Activated CD8-positive, alpha-beta memory T cell treated with anti-CD3 and anti-CD28 coated beads for 24 hours (primary cell): Measurements from ENCODE around the gene RASGRF1.
"Not testable (repeated sequence)": the region's sequence is repeated elsewhere in the genome, so short reads cannot be mapped to it uniquely, and the experiment has no call there.

ENCODE experiments used
- DNase-seq: peaks from one replicate; pipeline ENCODE4 v3.0.0-alpha.2; 2020

The RASGRF1 gene

DNA sequence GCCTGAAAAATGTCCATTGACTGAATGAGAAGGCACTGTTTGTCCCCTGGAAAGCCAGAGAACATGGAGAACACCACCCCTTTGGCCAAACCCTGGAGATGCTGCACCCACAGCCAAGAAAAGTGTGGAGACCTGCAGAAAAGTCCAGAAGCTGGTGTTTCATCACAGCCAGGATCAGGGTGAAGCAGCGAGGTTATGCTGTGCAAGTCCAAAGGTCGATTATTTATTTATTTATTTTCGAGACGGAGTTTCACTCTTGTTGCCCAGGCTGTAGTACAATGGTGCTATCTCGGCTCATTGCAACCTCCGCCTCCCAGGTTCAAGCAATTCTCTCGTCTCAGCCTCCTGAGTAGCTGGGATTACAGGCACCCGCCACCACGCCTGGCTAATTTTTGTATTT lies 140.2 kb downstream of the RASGRF1 start:
- no peak for DNase-seq

DNA sequence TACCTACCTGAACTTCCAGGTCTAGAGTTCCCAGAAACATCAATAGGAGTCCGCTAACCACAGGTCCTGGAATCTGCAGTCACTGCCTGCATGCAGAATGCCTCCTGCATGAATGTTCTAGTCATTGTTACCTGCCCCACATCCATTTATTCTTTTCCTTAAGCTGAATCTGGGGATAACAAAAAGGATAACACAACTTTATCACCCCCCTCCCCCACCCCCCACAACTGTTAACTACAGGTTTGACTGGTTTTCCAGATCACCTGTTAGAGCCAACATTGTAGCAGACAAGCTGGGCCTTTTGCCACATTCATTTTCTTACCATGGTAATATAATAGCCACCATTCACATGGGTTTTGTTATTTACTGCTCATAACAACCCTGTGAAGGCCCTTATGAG lies 141.1 kb downstream of the RASGRF1 start:
- DNase-seq, result no peak

GRCh38 chr15:78947506-78947905 lies 143.1 kb downstream of the RASGRF1 start:
- DNase-seq, result no peak

DNA sequence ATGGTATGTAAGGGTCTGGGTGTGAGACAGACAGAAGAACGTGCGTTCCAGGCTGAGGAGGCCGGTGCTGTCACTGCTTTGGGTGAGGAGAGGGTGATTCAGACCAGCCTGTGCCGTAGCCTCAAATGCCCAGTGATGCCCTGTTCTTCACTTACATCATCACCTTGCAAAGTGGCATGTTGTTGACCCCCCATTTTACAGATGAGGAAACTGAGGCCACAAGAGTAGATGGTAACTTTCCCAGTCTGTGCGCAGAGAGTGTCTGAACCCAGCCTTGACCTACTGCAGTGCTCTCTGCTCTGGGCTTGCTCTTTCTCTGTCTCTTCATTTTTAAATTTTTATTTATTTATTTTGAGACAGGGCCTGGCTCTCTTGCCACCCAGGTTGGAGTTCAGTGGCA lies 144.1 kb downstream of the RASGRF1 start:
- no peak for DNase-seq

DNA sequence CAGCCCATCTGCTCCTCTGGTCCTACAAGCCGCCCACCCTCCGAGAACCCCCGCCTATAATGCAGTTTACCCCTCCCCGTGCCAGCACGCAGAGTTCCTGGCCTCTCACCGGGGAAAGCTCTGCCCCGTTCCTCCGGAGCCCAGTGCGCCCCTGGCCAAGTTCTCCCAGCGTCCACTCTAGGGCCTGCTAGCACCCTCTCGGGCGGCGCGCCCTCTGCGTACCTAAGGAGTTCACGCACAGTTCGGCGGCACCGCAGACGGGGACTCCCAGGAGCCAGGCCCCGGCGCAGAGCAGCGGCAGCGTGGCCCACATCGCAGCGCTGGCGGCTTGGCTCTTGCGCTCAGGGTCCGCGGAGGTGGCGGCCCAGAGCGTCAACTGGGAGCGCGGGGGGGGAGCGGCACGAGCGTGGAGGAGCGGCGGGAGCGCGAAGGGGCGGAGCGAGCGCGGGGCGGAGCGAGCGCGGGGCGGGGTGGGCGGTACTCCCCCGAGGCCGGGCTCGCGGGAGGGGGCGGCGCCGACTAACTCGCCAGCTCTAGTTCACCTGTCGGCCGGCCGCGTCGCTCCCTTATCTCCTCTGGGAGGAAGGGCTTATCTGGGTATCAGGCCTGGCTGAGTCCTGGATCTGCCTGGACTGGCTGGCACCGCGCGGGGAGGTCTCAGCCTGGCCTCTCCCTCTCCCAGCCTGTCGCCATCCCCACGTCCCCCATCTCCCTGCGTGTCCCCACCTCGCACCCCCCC lies 145.7 kb downstream of the RASGRF1 start, which contains the start of gene CTSH:
Gene CTSH, minus strand, starts transcription at position 378 of the 739 bp plus-strand sequence. Its CDS starts 65 bp downstream, at position 313.
- DNase-seq, result peak; percentile 82

DNA sequence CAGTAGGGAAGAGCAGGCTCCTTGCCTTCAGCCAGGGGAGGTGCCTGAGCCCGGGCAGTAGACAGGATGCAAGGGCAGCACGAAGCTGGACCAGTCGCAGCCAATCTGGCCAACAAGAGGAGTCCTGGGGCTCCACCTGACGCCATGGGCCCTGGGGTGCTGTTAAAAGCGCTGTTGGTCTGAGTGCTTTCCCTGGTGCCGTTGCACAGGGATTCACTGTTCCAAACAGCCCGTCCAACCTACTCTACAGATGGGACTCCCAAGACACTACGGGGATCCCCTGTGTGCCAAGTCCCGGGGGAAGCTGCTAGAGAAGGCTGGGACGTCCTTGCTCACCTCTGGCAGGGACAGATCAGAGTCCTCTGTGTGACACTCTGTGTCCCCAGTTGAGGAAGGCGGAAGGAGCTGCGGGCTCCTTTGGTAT lies 146.4 kb downstream of the RASGRF1 start:
- no peak for DNase-seq

DNA sequence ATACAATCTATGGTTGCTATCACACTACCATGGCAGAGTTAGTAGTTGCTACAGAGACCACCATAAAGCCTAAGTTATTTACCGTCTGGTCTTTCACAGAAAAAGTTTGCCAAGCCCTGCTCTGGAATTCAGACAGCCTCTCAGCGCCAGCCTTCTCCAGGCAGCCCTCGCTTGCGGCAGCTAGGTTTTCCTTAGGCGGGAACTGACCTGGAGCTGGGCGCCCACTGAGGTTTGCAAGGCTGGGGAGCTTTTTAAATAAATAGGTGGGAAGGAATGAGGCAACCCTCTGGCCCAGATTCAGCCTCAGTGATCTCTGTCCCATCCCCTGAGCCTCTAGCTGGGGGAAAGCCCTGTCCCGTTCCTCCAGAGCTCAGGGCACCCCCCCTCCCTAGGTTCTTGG lies 146.9 kb downstream of the RASGRF1 start:
- no peak for DNase-seq

GRCh38 chr15:78942741-78943140 lies 147.8 kb downstream of the RASGRF1 start:
- no peak for DNase-seq

DNA sequence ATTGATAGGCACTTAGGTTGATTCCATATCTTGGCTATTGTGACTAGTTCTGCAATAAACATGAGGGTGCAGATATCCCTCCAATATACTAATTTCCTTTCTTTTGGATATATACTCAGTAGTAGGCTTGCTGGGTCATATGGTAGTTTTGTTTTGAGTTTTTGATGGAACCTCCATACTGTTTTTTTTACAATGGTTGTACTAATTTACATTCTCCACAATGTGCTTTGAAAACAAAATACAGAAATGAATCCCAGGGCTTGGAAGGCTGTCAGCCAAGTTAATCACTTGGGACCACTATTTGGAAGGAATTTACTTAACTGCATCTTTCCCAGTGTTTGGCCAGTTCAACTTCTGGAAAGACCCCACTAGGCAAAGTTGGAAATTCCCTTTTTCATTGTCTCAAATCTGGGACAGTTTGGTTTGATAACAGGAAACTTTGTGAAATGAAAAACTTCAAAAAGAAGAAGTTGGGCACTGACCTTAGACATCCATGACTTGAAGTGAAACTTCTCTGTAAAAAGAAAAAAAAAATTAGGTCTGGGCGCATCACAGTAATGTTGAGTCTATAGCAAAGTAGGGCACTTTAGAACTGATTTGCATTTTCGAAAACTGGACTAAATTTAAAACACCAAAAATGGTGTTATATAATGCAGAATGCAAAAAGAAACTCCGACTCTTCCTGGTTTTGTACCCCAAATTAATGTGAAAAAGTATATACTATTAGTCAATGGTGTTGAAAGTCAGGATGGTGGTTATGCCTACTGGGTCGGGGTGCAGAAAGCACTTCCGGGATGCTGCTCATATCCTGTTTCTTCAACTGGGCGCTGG lies 151.7 kb downstream of the RASGRF1 start:
- DNase-seq, result no peak

- DNase-seq, result no peak
Measured at GRCh38 chr15:78937132-78937739, 153.3 kb downstream of the RASGRF1 start.

DNA sequence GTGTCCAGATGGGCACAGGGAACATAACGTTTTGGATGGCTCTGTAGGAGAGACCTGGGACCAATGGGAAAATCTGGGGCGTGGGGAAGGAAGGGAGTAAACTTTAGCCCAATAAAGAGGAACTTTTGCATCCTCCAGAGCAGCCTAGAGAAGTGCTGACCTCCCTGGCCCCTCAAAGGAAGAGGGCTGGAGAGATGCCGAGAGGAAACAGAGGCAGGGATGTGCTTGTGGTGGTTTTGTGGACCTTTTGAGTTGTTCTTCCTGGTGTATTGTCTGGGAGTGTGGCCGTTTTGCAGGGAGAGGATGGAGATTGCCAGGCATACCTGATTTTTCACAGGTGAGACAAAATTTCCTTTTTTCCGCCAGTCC lies 155.9 kb downstream of the RASGRF1 start:
- no peak for DNase-seq

GRCh38 chr15:78933823-78934654 lies 156.5 kb downstream of the RASGRF1 start:
- no peak for DNase-seq

DNA sequence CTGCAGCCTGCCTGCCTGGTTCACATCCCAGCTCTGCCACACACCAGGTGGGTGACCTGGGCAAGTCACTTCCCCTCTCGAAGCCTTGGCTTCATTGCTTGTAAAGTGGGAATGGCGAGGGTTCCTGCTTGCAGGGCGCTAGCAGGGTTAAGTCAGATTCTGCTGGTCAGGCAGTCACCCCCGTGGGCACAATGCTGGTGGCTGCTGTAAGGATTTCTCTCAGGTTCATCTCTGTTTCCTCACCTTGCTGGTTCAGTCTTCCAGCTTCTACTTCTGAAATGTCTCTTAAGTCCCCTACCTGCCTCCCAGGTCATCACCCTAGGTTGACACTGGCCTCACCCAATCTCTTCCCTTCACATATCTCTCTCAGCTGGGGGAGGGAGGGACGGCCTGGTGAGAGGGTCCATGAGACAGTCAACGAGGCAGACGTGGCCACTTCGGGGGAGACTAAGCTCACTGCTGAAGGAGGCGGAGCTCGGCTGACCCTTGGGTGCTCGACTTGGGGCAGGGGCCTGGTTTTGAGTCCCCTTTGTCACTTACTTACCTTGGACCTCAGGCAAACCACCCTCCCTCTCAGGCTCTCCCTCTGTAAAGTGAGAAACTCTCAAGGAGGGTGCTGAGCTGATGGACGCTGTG lies 157.3 kb downstream of the RASGRF1 start:
- DNase-seq, result no peak

- DNase-seq, result no peak
Measured at GRCh38 chr15:78932258-78932808, 158.2 kb downstream of the RASGRF1 start.

DNA sequence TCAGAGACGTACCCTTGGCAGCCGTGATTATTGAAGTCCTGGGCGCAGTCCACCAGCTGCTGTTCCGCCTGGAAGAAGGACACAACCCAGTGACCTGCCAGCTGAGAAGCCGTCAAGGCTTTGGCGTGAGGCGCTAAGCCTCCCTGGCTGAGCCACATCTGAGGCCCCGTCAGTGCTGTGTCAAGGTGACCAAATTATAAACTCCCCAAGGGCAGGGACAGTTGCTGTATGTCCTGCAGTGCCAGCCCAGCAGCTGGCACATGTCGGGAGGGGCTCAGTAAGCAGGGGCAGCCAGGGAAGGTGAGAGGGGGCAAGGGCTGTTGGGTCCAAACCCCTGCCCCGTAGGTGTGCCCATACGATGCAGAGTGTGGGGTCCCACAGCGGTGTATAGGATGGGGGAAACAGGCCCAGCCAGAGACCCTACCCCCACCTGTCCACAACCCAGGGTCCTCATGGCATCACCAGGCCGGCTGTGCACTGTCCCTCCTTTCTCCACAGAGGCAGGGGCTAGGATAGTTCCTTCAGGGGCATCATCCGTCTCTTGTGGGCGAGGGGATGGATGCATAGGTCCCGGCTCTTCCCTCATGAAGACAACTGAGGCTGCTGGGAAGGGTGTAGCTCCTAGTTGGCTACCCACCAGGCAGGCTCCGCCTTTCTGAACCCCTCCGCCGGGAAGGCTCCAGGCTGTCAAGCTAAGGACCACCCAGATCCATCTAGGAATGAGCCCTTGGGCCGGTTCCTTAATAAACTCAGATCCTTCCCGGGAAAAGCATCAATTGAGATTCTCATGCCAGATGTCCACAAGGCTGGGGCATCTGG lies 158.9 kb downstream of the RASGRF1 start:
- no peak for DNase-seq

DNA sequence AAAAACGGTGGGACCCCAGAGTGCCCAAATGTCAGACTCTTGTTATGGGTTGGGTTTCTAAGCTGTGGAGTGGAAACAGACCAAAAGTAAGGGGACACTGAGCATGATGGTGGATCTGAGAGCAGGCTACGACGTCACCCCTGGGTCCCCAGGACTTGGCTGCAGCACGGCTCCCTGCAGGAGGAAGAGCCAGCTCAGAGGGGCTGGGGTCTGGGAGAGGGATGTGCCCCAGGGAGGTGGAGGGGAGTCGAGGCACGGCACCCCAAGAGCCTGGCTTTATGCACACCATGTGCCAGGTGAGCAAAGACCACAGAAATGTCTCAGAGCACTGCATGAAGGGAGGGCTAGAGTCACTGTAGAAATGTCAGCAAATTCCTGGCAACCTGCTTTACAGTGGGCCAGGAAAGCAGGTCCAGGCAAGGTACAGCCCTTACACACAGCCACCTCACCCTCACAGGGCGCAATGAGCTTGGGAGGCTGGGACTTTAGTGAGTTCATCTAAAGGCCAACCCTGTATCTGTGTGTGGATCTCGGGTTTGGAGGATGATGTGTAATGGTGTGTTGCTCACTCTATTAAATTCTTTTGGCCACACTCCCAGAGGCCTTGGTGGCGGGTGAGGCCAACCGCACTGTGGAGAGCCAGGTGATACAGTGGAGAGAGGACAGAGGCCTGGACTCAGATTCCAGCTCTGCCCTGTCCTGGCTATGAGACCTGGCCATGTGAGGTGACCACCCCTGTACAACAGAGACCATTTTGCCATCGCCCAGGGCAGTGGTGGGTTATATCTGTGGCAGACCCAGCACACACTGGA lies 159.8 kb downstream of the RASGRF1 start:
- DNase-seq, result no peak

DNA sequence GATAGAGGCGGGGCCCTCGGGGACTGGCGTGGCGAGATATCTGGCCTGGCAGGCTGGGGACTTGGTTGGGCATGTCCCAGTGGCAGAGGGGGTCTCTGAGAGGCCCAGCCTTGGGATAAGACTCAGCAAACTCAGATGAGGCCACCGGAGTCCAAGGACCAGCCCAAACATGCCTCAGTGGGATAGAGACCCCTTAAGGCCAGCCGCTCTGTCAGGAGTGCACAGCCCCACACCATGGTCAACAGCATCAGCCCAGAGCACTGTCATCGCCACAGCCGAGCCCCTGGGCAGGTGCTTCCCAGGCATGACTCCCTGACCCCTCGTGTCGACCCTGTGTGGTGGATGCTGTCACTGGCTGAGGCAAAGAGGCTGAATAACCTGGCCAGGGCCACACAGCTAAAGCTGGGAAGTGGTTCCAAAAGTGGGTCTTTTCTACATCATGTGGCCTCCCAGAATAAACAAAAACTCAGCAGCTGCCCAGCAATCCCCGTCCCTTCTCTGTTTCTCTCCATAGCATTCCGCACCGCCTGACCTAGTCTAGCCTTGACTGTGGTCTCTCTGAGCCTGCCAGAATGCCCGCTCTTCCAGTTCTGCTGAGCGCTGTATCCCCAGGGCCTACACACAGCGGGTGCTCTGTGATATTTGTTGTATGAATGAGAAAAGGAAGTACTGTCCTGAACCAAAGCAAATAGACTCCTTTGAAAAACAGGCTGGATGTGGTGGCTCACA lies 160.9 kb downstream of the RASGRF1 start:
- no peak for DNase-seq

DNA sequence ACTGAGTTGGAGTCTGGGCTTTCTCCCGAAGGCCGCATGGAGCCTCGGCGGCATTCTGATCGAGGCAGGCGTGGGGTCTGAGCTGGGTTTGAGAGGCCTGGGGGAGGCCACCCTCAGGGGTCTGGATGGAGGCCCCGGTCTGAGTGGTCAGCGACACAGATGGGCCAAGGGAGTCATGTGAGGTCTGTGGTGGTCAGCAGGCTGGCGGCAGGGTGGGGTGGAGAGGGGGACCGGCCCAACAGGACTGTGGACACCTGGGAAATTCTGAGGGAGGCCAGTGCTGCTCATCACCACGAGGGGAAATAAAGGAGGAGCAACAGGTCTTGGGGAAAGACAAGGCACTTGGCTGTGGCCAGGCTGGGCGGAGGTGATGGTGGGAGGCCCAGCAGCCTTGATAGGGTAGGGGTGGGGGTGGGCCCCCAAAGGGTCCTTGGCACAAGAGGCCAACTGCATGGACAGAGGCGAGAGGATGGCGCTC lies 161.9 kb downstream of the RASGRF1 start:
- no peak for DNase-seq

DNA sequence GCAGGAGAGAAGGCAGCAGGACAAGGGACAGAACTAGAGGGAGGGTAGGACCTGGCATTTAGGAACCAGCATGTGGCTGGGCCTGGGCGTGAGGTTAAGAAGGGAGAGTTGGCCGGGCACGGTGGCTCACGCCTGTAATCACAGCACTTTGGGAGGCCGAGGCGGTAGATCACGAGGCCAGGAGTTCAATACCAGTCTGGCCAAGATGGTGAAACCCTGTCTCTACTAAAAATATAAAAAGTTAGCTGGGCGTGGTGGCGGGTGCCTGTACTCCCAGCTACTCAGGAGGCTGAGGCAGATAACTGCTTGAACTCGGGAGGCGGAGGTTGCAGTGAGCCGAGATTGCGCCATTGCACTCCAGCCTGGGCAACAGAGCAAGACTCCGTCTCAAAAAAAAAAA lies 162.4 kb downstream of the RASGRF1 start:
- not testable (repeated sequence) for DNase-seq
